GM19397 (cell line): Measurements from ENCODE around the gene KCTD12.

ENCODE experiments used
- ATAC-seq: cut with Tn5 transposase; IDR thresholded peaks from one replicate; pipeline ENCODE4 v1.9.1; 2021; ENCODE audit warnings: mild to moderate bottlenecking, moderate library complexity; ENCODE audit not compliant: unreplicated experiment

Gene KCTD12

GRCh38 chr13:76888421-76888820 is 2.2 kb upstream of the KCTD12 start:
- no peak for ATAC-seq

GRCh38 chr13:76887076-76887563 is 915 bp upstream of the KCTD12 start:
- no peak for ATAC-seq

GRCh38 chr13:76886005-76886291 is 257 bp downstream of the KCTD12 start:
- no peak for ATAC-seq

GRCh38 chr13:76885203-76886004 is 801 bp downstream of the KCTD12 start:
- ATAC-seq: peak; percentile 43

- ATAC-seq: no peak
Observed at GRCh38 chr13:76884907-76885202, 1.4 kb downstream of the KCTD12 start.

- no peak for ATAC-seq
Observed at GRCh38 chr13:76884186-76884906, 1.9 kb downstream of the KCTD12 start.

GRCh38 chr13:76883236-76883635 is 3.0 kb downstream of the KCTD12 start:
- no peak for ATAC-seq

GRCh38 chr13:76882431-76882830 is 3.8 kb downstream of the KCTD12 start:
- ATAC-seq: no peak

GRCh38 chr13:76879883-76880270 is 6.3 kb downstream of the KCTD12 start:
- ATAC-seq: no peak

- ATAC-seq: peak; percentile 98
Observed at GRCh38 chr13:76879203-76879882, 6.9 kb downstream of the KCTD12 start.

GRCh38 chr13:76878043-76878442 is 8.2 kb downstream of the KCTD12 start:
- no peak for ATAC-seq

- no peak for ATAC-seq
Observed at GRCh38 chr13:76875271-76875815, 10.9 kb downstream of the KCTD12 start.

GRCh38 chr13:76874479-76874878 is 11.7 kb downstream of the KCTD12 start:
- ATAC-seq: peak; percentile 47

GRCh38 chr13:76873445-76873844 is 12.8 kb downstream of the KCTD12 start:
- ATAC-seq: no peak

GRCh38 chr13:76872675-76873074 is 13.5 kb downstream of the KCTD12 start:
- no peak for ATAC-seq

GRCh38 chr13:76871432-76871831 is 14.8 kb downstream of the KCTD12 start:
- ATAC-seq: no peak

GRCh38 chr13:76868371-76868770 is 17.8 kb downstream of the KCTD12 start:
- no peak for ATAC-seq

- ATAC-seq: no peak
Observed at GRCh38 chr13:76865996-76866503, 20.2 kb downstream of the KCTD12 start.

GRCh38 chr13:76865109-76865508 is 21.1 kb downstream of the KCTD12 start:
- ATAC-seq: no peak

- no peak for ATAC-seq
Observed at GRCh38 chr13:76864259-76864658, 21.9 kb downstream of the KCTD12 start.

- no peak for ATAC-seq
Observed at GRCh38 chr13:76863022-76863421, 23.2 kb downstream of the KCTD12 start.
